HEK293 (cell line): Measurements from ENCODE around the gene SEZ6L.

Source experiments
- CTCF ChIA-PET: fragments of 350-600 bp; formaldehyde crosslinking; extraction: SDS; loops from one replicate; lab custom pipeline; 2021; ENCODE audit warnings: antibody characterized with exemption; lab: Yijun Ruan, JAX
- POLR2A ChIA-PET: fragments of 300-600 bp; formaldehyde crosslinking; extraction: SDS; loops from one replicate; lab custom pipeline; 2020; ENCODE audit warnings: antibody characterized with exemption, inconsistent platforms; lab: Yijun Ruan, JAX
- H3K27ac ChIP-seq: fragments of 200-500 bp; sonication (Bioruptor generic); 2 replicates; pipeline ENCODE4 v1.5.1; 2014; ENCODE audit warnings: low read depth, low read length, control low read depth, inconsistent platforms; ENCODE audit errors: extremely low read depth
- H3K36me3 ChIP-seq, 2 experiments: fragments of 200-500 bp in 1 of 2; sonication (Bioruptor generic) in 1 of 2; 1 replicate in 1 of 2; 2 replicates in 1 of 2; pipeline ENCODE4 v1.5.1; 2014 to 2017; ENCODE audit warnings: inconsistent platforms in 2 of 2, low read length in 2 of 2; ENCODE audit not compliant: control insufficient read depth in 2 of 2, insufficient read depth in 1 of 2
- H3K4me1 ChIP-seq: fragments of 200-500 bp; sonication (Bioruptor generic); 2 replicates; pipeline ENCODE4 v1.5.1; 2014; ENCODE audit warnings: mild to moderate bottlenecking, low read length, inconsistent platforms; ENCODE audit not compliant: control insufficient read depth, insufficient read depth
- H3K4me3 ChIP-seq: 2 replicates; pipeline ENCODE4 v1.5.1; 2011; ENCODE audit warnings: low read depth, mild to moderate bottlenecking, control low read depth, low read length, moderate library complexity
- H3K9me3 ChIP-seq: fragments of 200-500 bp; sonication (Bioruptor generic); 2 replicates; pipeline ENCODE4 v1.5.1; 2014; ENCODE audit warnings: low read depth, low read length, inconsistent platforms; ENCODE audit not compliant: control insufficient read depth, insufficient read depth
- BCL11B ChIP-seq: fragments of 450-650 bp; formaldehyde crosslinking; IDR thresholded peaks from 2 replicates; pipeline ENCODE4 v1.5.1; 2016; ENCODE audit warnings: low read depth, missing biosample characterization, missing genetic modification characterization
- FEZF1 ChIP-seq: fragments of 450-650 bp; formaldehyde crosslinking; IDR thresholded peaks from 2 replicates; pipeline ENCODE4 v1.5.1; 2016; ENCODE audit warnings: missing biosample characterization, missing genetic modification characterization
- GLIS2 ChIP-seq: fragments of 450-650 bp; formaldehyde crosslinking; IDR thresholded peaks from 2 replicates; pipeline ENCODE4 v1.5.1; 2016; ENCODE audit warnings: missing biosample characterization, missing genetic modification characterization
- KLF8 ChIP-seq: fragments of 450-650 bp; formaldehyde crosslinking; IDR thresholded peaks from 2 replicates; pipeline ENCODE4 v1.5.1; 2016; ENCODE audit warnings: missing biosample characterization, missing genetic modification characterization
- SP3 ChIP-seq: fragments of 450-650 bp; formaldehyde crosslinking; IDR thresholded peaks from 2 replicates; pipeline ENCODE4 v1.5.1; 2016; ENCODE audit warnings: missing biosample characterization, missing genetic modification characterization
- ZNF112 ChIP-seq: fragments of 450-650 bp; formaldehyde crosslinking; IDR thresholded peaks from 2 replicates; pipeline ENCODE4 v1.5.0; 2017; ENCODE audit warnings: missing biosample characterization, missing genetic modification characterization
- ZNF2 ChIP-seq: fragments of 450-650 bp; formaldehyde crosslinking; IDR thresholded peaks from 2 replicates; pipeline ENCODE4 v1.5.1; 2016; ENCODE audit warnings: missing biosample characterization, missing genetic modification characterization
- ZNF311 ChIP-seq: fragments of 450-650 bp; formaldehyde crosslinking; IDR thresholded peaks from 2 replicates; pipeline ENCODE4 v1.5.1; 2017; ENCODE audit warnings: missing biosample characterization, missing genetic modification characterization, borderline replicate concordance
- ZNF335 ChIP-seq: fragments of 450-650 bp; formaldehyde crosslinking; conservative IDR thresholded peaks from 2 replicates; pipeline ENCODE4 v1.5.1; 2016; ENCODE audit warnings: missing biosample characterization, missing genetic modification characterization
- ZNF426 ChIP-seq: fragments of 450-650 bp; formaldehyde crosslinking; IDR thresholded peaks from 2 replicates; pipeline ENCODE4 v1.5.1; 2017; ENCODE audit warnings: missing biosample characterization, missing genetic modification characterization, mild to moderate bottlenecking, inconsistent platforms, moderate library complexity
- ZNF558 ChIP-seq: fragments of 450-650 bp; formaldehyde crosslinking; IDR thresholded peaks from 2 replicates; pipeline ENCODE4 v1.5.1; 2016; ENCODE audit warnings: missing biosample characterization, missing genetic modification characterization
- ZNF623 ChIP-seq: fragments of 450-650 bp; formaldehyde crosslinking; IDR thresholded peaks from 2 replicates; pipeline ENCODE4 v1.5.1; 2016; ENCODE audit warnings: missing biosample characterization, missing genetic modification characterization
- ZNF629 ChIP-seq: fragments of 450-650 bp; formaldehyde crosslinking; IDR thresholded peaks from 2 replicates; pipeline ENCODE4 v1.5.1; 2017; ENCODE audit warnings: missing biosample characterization, missing genetic modification characterization
- ZNF664 ChIP-seq: fragments of 450-650 bp; formaldehyde crosslinking; IDR thresholded peaks from 2 replicates; pipeline ENCODE4 v1.5.1; 2016; ENCODE audit warnings: missing biosample characterization, missing genetic modification characterization
- ZNF670 ChIP-seq: fragments of 450-650 bp; formaldehyde crosslinking; IDR thresholded peaks from 2 replicates; pipeline ENCODE4 v1.5.1; 2016; ENCODE audit warnings: missing biosample characterization, missing genetic modification characterization, low read depth
- ZNF792 ChIP-seq: fragments of 450-650 bp; formaldehyde crosslinking; IDR thresholded peaks from 2 replicates; pipeline ENCODE4 v1.5.1; 2016; ENCODE audit warnings: missing biosample characterization, missing genetic modification characterization
- ZNF830 ChIP-seq: fragments of 450-650 bp; IDR thresholded peaks from 2 replicates; pipeline ENCODE4 v1.5.0; 2018; ENCODE audit warnings: missing biosample characterization, missing genetic modification characterization, low read depth, mild to moderate bottlenecking, moderate library complexity
- TF ChIP-seq, protein P1 (sequence below): fragments of 450-650 bp; formaldehyde crosslinking; conservative IDR thresholded peaks from 2 replicates; pipeline ENCODE4 v1.5.1; 2016; ENCODE audit warnings: low read depth, missing biosample characterization, missing genetic modification characterization
- TF ChIP-seq, protein P2 (sequence below): fragments of 450-650 bp; formaldehyde crosslinking; IDR thresholded peaks from 2 replicates; pipeline ENCODE4 v1.5.1; 2016; ENCODE audit warnings: missing biosample characterization, missing genetic modification characterization
- TF ChIP-seq, protein P3 (sequence below): fragments of 450-650 bp; formaldehyde crosslinking; IDR thresholded peaks from 2 replicates; pipeline ENCODE4 v1.5.1; 2017; ENCODE audit warnings: missing biosample characterization, missing genetic modification characterization
- TF ChIP-seq, protein P4 (sequence below): fragments of 450-650 bp; formaldehyde crosslinking; IDR thresholded peaks from 2 replicates; pipeline ENCODE4 v1.5.1; 2016; ENCODE audit warnings: missing biosample characterization, missing genetic modification characterization
- TF ChIP-seq, protein P5 (sequence below): fragments of 450-650 bp; formaldehyde crosslinking; IDR thresholded peaks from 2 replicates; pipeline ENCODE4 v1.5.1; 2016; ENCODE audit warnings: missing biosample characterization, missing genetic modification characterization, borderline replicate concordance

The SEZ6L gene

DNA sequence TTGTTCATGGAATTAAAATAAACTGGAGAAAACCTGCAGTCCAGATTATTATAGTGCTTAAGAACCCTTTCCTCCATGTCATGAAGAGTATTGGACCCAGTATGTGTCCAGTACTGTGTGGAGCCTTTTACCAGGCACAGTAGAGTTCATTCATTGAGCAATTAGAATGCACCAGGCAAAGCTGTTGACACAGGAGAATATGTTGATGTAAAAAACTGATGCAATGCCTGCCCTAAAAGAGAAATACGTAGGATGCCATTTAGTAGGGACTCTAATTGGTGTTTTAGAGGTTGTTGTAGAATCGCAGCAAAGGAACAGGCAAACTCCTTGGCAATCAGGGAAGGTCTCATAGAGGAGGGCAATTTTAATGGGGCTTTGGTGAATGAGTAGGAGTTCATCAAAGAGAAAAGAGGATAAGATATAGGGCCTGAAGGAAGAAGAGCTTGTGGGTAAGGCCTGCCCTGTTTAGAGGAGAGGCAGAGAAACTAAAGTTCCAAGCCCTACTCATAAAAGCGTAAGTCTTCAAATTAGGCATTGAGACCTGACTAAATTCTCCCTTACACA, 126.4 kb downstream of the SEZ6L start:
- Histone ChIP-seq H3K4me1 (no peaks in the 10 kb centered on the region), H3K27ac (no peak overlapping the region), H3K4me3 (no peak overlapping the region), H3K9me3 (no peaks in the 10 kb centered on the region), H3K36me3 (no peaks in the 10 kb centered on the region)
- ChIA-PET POLR2A (no interaction called here), CTCF (interaction anchor here (0.6 kb wide), 1 partner anchor 71 kb away, joined by 4 read pairs; no protein-coding TSS in a partner anchor)
- TF ChIP-seq ZNF792 (tag by site-specific recombination) (no peak), ZNF335 (tag by site-specific recombination) (no peak), FEZF1 (tag by site-specific recombination) (peak; percentile 27; the same call in 1 of the 2 replicates), ZNF664 (tag by site-specific recombination) (no peak), ZNF670 (tag by site-specific recombination) (no peak), ZNF558 (tag by site-specific recombination) (no peak), SP3 (no peak), ZNF311 (no peak), ZNF830 (tag by site-specific recombination) (no peak), ZNF629 (tag by site-specific recombination) (no peak), ZNF112 (tag by site-specific recombination) (no peak), ZNF2 (tag by site-specific recombination) (no peak), GLIS2 (tag by site-specific recombination) (no peak), ZNF426 (tag by site-specific recombination) (no peak), ZNF623 (tag by site-specific recombination) (no peak), BCL11B (tag by site-specific recombination) (no peak), KLF8 (tag by site-specific recombination) (no peak)
- TF ChIP-seq, protein P1, sequence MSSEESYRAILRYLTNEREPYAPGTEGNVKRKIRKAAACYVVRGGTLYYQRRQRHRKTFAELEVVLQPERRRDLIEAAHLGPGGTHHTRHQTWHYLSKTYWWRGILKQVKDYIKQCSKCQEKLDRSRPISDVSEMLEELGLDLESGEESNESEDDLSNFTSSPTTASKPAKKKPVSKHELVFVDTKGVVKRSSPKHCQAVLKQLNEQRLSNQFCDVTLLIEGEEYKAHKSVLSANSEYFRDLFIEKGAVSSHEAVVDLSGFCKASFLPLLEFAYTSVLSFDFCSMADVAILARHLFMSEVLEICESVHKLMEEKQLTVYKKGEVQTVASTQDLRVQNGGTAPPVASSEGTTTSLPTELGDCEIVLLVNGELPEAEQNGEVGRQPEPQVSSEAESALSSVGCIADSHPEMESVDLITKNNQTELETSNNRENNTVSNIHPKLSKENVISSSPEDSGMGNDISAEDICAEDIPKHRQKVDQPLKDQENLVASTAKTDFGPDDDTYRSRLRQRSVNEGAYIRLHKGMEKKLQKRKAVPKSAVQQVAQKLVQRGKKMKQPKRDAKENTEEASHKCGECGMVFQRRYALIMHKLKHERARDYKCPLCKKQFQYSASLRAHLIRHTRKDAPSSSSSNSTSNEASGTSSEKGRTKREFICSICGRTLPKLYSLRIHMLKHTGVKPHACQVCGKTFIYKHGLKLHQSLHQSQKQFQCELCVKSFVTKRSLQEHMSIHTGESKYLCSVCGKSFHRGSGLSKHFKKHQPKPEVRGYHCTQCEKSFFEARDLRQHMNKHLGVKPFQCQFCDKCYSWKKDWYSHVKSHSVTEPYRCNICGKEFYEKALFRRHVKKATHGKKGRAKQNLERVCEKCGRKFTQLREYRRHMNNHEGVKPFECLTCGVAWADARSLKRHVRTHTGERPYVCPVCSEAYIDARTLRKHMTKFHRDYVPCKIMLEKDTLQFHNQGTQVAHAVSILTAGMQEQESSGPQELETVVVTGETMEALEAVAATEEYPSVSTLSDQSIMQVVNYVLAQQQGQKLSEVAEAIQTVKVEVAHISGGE (tag by site-specific recombination) = no peak
- TF ChIP-seq, protein P2, sequence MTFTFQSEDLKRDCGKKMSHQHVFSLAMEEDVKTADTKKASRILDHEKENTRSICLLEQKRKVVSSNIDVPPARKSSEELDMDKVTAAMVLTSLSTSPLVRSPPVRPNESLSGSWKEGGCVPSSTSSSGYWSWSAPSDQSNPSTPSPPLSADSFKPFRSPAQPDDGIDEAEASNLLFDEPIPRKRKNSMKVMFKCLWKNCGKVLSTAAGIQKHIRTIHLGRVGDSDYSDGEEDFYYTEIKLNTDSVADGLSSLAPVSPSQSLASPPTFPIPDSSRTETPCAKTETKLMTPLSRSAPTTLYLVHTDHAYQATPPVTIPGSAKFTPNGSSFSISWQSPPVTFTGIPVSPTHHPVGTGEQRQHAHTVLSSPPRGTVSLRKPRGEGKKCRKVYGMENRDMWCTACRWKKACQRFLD (tag by site-specific recombination) = no peak
- TF ChIP-seq, protein P3, sequence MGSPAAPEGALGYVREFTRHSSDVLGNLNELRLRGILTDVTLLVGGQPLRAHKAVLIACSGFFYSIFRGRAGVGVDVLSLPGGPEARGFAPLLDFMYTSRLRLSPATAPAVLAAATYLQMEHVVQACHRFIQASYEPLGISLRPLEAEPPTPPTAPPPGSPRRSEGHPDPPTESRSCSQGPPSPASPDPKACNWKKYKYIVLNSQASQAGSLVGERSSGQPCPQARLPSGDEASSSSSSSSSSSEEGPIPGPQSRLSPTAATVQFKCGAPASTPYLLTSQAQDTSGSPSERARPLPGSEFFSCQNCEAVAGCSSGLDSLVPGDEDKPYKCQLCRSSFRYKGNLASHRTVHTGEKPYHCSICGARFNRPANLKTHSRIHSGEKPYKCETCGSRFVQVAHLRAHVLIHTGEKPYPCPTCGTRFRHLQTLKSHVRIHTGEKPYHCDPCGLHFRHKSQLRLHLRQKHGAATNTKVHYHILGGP (tag by site-specific recombination) = no peak
- TF ChIP-seq, protein P4, sequence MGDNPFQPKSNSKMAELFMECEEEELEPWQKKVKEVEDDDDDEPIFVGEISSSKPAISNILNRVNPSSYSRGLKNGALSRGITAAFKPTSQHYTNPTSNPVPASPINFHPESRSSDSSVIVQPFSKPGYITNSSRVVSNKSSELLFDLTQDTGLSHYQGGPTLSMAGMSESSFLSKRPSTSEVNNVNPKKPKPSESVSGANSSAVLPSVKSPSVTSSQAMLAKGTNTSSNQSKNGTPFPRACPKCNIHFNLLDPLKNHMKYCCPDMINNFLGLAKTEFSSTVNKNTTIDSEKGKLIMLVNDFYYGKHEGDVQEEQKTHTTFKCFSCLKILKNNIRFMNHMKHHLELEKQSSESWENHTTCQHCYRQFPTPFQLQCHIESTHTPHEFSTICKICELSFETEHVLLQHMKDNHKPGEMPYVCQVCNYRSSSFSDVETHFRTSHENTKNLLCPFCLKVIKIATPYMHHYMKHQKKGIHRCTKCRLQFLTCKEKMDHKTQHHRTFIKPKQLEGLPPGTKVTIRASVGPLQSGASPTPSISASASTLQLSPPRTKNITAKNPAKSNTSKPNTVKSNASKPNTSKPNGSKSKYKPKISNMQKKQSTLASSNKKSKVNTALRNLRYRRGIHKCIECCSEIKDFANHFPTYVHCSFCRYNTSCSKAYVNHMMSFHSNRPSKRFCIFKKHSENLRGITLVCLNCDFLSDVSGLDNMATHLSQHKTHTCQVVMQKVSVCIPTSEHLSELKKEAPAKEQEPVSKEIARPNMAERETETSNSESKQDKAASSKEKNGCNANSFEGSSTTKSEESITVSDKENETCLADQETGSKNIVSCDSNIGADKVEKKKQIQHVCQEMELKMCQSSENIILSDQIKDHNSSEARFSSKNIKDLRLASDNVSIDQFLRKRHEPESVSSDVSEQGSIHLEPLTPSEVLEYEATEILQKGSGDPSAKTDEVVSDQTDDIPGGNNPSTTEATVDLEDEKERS = no peak
- TF ChIP-seq, protein P5, sequence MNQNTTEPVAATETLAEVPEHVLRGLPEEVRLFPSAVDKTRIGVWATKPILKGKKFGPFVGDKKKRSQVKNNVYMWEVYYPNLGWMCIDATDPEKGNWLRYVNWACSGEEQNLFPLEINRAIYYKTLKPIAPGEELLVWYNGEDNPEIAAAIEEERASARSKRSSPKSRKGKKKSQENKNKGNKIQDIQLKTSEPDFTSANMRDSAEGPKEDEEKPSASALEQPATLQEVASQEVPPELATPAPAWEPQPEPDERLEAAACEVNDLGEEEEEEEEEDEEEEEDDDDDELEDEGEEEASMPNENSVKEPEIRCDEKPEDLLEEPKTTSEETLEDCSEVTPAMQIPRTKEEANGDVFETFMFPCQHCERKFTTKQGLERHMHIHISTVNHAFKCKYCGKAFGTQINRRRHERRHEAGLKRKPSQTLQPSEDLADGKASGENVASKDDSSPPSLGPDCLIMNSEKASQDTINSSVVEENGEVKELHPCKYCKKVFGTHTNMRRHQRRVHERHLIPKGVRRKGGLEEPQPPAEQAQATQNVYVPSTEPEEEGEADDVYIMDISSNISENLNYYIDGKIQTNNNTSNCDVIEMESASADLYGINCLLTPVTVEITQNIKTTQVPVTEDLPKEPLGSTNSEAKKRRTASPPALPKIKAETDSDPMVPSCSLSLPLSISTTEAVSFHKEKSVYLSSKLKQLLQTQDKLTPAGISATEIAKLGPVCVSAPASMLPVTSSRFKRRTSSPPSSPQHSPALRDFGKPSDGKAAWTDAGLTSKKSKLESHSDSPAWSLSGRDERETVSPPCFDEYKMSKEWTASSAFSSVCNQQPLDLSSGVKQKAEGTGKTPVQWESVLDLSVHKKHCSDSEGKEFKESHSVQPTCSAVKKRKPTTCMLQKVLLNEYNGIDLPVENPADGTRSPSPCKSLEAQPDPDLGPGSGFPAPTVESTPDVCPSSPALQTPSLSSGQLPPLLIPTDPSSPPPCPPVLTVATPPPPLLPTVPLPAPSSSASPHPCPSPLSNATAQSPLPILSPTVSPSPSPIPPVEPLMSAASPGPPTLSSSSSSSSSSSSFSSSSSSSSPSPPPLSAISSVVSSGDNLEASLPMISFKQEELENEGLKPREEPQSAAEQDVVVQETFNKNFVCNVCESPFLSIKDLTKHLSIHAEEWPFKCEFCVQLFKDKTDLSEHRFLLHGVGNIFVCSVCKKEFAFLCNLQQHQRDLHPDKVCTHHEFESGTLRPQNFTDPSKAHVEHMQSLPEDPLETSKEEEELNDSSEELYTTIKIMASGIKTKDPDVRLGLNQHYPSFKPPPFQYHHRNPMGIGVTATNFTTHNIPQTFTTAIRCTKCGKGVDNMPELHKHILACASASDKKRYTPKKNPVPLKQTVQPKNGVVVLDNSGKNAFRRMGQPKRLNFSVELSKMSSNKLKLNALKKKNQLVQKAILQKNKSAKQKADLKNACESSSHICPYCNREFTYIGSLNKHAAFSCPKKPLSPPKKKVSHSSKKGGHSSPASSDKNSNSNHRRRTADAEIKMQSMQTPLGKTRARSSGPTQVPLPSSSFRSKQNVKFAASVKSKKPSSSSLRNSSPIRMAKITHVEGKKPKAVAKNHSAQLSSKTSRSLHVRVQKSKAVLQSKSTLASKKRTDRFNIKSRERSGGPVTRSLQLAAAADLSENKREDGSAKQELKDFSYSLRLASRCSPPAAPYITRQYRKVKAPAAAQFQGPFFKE = no peak
